OCI-LY1 (cell line): ENCODE measurements around the gene FGGY.

ENCODE experiments used
- H2AFZ ChIP-seq: fragments of 200-600 bp; sonication (generic), shearing (Covaris generic); 2 replicates; pipeline ENCODE4 v1.6.0; 2014; ENCODE audit warnings: antibody characterized with exemption, mild to moderate bottlenecking, low read length
- H3F3A ChIP-seq: fragments of 200-600 bp; sonication (generic), shearing (Covaris generic); 2 replicates; pipeline ENCODE4 v1.6.0; 2014; ENCODE audit warnings: mild to moderate bottlenecking, antibody characterized with exemption, low read length, moderate library complexity; ENCODE audit not compliant: insufficient read depth
- H3K27ac ChIP-seq: fragments of 200-600 bp; sonication (generic); 2 replicates; pipeline ENCODE4 v1.5.1; 2014; ENCODE audit warnings: low read length, mixed run types, mild to moderate bottlenecking, low read depth; ENCODE audit not compliant: poor library complexity, severe bottlenecking
- H3K27me3 ChIP-seq: fragments of 200-600 bp; sonication (generic); 2 replicates; pipeline ENCODE4 v1.6.0; 2014; ENCODE audit warnings: antibody characterized with exemption, mild to moderate bottlenecking, low read length, moderate library complexity; ENCODE audit not compliant: insufficient read depth
- H3K36me3 ChIP-seq: fragments of 200-600 bp; sonication (generic); 2 replicates; pipeline ENCODE4 v1.6.1; 2014; ENCODE audit warnings: mild to moderate bottlenecking, antibody characterized with exemption, low read length, moderate library complexity, mixed read lengths; ENCODE audit not compliant: insufficient read depth
- H3K4me1 ChIP-seq: fragments of 200-600 bp; sonication (generic); 2 replicates; pipeline ENCODE4 v1.5.1; 2014; ENCODE audit warnings: mild to moderate bottlenecking, low read length, moderate library complexity; ENCODE audit not compliant: insufficient read depth, severe bottlenecking
- H3K4me2 ChIP-seq: fragments of 200-600 bp; sonication (generic), shearing (Covaris generic); 2 replicates; pipeline ENCODE4 v1.6.1; 2014; ENCODE audit warnings: low read length
- H3K4me3 ChIP-seq: fragments of 200-600 bp; sonication (generic); 2 replicates; pipeline ENCODE4 v1.5.1; 2014; ENCODE audit warnings: low read length, low read depth, mild to moderate bottlenecking, mixed read lengths; ENCODE audit not compliant: poor library complexity, severe bottlenecking
- H3K79me2 ChIP-seq: fragments of 200-600 bp; shearing (Covaris generic); 2 replicates; pipeline ENCODE4 v1.6.1; 2016; ENCODE audit warnings: mixed run types, low read length, mixed read lengths; ENCODE audit not compliant: insufficient read depth
- H3K9ac ChIP-seq: fragments of 200-600 bp; sonication (generic), shearing (Covaris generic); 2 replicates; pipeline ENCODE4 v1.6.1; 2014; ENCODE audit warnings: mild to moderate bottlenecking, low read length, mixed read lengths
- H3K9me2 ChIP-seq: fragments of 200-600 bp; sonication (generic), shearing (Covaris generic); 2 replicates; pipeline ENCODE4 v1.6.1; 2014; ENCODE audit warnings: low read depth, mild to moderate bottlenecking, low read length, mixed read lengths
- H3K9me3 ChIP-seq: fragments of 200-600 bp; shearing (Covaris generic); 2 replicates; pipeline ENCODE4 v1.6.1; 2014; ENCODE audit warnings: low read length, mixed read lengths
- H4K20me1 ChIP-seq: fragments of 200-600 bp; sonication (generic), shearing (Covaris generic); 2 replicates; pipeline ENCODE4 v1.6.0; 2016; ENCODE audit warnings: mild to moderate bottlenecking, low read length; ENCODE audit not compliant: insufficient read depth
- EZH2 ChIP-seq: fragments of 200-600 bp; sonication (generic), shearing (Covaris generic); IDR thresholded peaks from 2 replicates; pipeline ENCODE4 v1.8.0; 2017; ENCODE audit warnings: borderline replicate concordance, mixed run types, mild to moderate bottlenecking, antibody characterized with exemption, low read length, moderate library complexity, mixed read lengths
- TF ChIP-seq, protein P1 (sequence below): fragments of 200-600 bp; sonication (generic), shearing (Covaris generic); IDR thresholded peaks from 2 replicates; pipeline ENCODE4 v1.5.1; 2017; ENCODE audit warnings: mild to moderate bottlenecking, antibody characterized with exemption, low read length, moderate library complexity, mixed read lengths

Gene FGGY

DNA sequence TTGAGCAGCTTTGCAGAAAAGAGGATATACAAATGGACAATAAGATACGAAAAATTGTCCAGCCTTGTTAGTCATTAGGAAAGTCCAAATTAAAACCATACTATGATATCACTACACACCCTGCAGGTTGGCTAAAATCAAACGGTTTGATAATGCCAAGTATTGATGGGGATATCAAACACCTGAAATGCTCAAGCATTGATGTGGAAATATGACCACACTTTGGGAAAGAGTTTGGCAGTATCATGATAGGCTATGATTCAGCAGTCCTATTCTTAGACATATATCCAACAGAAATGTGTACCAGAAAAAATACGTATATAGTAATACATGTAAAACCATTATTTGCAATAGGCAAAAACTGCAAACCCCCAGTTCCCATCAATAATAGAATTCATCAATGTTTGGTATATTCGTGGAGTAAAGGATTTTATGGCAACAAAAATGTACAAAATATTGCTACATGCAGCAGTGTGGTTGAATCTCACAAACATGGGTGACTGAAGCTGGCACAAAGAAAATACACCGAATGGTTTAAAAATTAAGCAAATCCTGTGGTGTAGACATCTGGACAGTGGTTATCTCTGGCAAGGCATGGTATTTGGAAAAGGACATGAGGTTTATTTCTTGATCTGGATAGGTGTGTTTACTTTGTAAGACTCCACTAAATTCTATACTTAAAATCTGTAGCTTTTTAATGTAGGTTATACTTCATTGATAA lies 243.2 kb downstream of the FGGY start:
- no peaks in the 10 kb centered on the region for H3F3A ChIP-seq
- H4K20me1 ChIP-seq, result no peaks in the 10 kb centered on the region
- no peak overlapping the region for H3K27ac ChIP-seq
- no peak overlapping the region for H2AFZ ChIP-seq
- H3K36me3 ChIP-seq, result no peaks in the 10 kb centered on the region
- no peak overlapping the region for H3K4me2 ChIP-seq
- no peaks in the 10 kb centered on the region for H3K27me3 ChIP-seq
- no peaks in the 10 kb centered on the region for H3K9me3 ChIP-seq
- no peak overlapping the region for H3K9ac ChIP-seq
- no peak overlapping the region for H3K4me3 ChIP-seq
- no peaks in the 10 kb centered on the region for H3K4me1 ChIP-seq
- no peaks in the 10 kb centered on the region for H3K79me2 ChIP-seq
- H3K9me2 ChIP-seq, result no peaks in the 10 kb centered on the region
- TF ChIP-seq, protein P1, sequence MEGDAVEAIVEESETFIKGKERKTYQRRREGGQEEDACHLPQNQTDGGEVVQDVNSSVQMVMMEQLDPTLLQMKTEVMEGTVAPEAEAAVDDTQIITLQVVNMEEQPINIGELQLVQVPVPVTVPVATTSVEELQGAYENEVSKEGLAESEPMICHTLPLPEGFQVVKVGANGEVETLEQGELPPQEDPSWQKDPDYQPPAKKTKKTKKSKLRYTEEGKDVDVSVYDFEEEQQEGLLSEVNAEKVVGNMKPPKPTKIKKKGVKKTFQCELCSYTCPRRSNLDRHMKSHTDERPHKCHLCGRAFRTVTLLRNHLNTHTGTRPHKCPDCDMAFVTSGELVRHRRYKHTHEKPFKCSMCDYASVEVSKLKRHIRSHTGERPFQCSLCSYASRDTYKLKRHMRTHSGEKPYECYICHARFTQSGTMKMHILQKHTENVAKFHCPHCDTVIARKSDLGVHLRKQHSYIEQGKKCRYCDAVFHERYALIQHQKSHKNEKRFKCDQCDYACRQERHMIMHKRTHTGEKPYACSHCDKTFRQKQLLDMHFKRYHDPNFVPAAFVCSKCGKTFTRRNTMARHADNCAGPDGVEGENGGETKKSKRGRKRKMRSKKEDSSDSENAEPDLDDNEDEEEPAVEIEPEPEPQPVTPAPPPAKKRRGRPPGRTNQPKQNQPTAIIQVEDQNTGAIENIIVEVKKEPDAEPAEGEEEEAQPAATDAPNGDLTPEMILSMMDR, result no peak
- no peak for TF ChIP-seq EZH2

DNA sequence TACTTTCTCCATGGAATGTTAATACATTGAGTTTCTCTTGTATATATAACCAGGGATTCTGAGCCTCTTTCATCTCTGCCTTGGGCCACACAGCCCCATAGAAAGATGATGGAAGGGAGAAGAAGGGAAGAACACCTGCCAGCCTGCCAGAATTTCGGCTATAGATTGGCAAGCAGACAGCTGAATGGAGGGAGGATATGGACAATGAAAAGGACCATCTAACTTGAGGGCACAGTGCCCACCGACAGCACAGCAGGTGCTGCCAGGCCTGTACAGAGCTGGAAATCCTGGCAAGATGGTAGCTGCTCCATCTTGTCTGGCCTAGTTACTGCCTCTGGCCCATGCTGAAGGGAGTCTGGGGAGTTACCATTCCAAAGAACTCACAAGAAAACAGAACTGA lies 244.3 kb downstream of the FGGY start:
- H3K79me2 ChIP-seq, result no peaks in the 10 kb centered on the region
- no peak overlapping the region for H3K9ac ChIP-seq
- no peak overlapping the region for H3K27ac ChIP-seq
- H4K20me1 ChIP-seq, result no peaks in the 10 kb centered on the region
- H3K9me2 ChIP-seq, result no peaks in the 10 kb centered on the region
- no peaks in the 10 kb centered on the region for H3K36me3 ChIP-seq
- H3K9me3 ChIP-seq, result no peaks in the 10 kb centered on the region
- H3K4me3 ChIP-seq, result no peak overlapping the region
- no peaks in the 10 kb centered on the region for H3F3A ChIP-seq
- H3K4me1 ChIP-seq, result no peaks in the 10 kb centered on the region
- no peak overlapping the region for H3K4me2 ChIP-seq
- H2AFZ ChIP-seq, result no peak overlapping the region
- H3K27me3 ChIP-seq, result no peaks in the 10 kb centered on the region
- TF ChIP-seq, protein P1, result no peak
- no peak for TF ChIP-seq EZH2

DNA sequence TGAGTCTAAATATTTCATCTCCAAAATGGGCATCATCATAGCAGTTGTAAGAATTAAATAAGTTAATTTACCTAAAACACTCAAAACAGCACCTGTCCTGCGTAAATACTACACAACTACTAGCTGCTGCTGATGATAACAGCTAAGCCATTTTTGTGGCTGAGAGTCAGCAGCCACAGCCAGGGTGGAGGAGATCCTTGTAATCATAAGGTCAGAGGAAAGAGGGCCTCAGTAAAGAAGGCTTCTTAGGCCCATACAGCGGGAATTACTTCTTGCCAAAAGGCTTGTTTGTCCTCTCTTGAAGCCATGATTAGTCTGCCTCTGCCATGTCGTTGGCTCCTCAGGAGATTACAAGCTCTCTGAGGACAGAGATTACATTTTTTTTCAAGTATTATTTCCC lies 245.0 kb downstream of the FGGY start:
- no peaks in the 10 kb centered on the region for H3K36me3 ChIP-seq
- H3K4me1 ChIP-seq, result no peaks in the 10 kb centered on the region
- no peaks in the 10 kb centered on the region for H4K20me1 ChIP-seq
- H3K9me3 ChIP-seq, result no peaks in the 10 kb centered on the region
- no peak for TF ChIP-seq EZH2
- TF ChIP-seq, protein P1, result no peak
- H2AFZ ChIP-seq, result no peak overlapping the region
- no peaks in the 10 kb centered on the region for H3K79me2 ChIP-seq
- H3F3A ChIP-seq, result no peaks in the 10 kb centered on the region
- H3K9me2 ChIP-seq, result no peaks in the 10 kb centered on the region
- H3K9ac ChIP-seq, result no peak overlapping the region
- H3K4me3 ChIP-seq, result no peak overlapping the region
- H3K27me3 ChIP-seq, result no peaks in the 10 kb centered on the region
- H3K4me2 ChIP-seq, result no peak overlapping the region
- H3K27ac ChIP-seq, result no peak overlapping the region
